C4-2B (cell line): Measurements from ENCODE around the gene MAPKAPK3.

Source experiments
- CTCF ChIP-seq: fragments of 450-650 bp; conservative IDR thresholded peaks from 2 replicates; pipeline ENCODE4 v1.5.1; 2017; ENCODE audit warnings: mild to moderate bottlenecking
- ZFX ChIP-seq: fragments of 450-650 bp; IDR thresholded peaks from 2 replicates; pipeline ENCODE4 v1.6.1; 2017

DNA sequence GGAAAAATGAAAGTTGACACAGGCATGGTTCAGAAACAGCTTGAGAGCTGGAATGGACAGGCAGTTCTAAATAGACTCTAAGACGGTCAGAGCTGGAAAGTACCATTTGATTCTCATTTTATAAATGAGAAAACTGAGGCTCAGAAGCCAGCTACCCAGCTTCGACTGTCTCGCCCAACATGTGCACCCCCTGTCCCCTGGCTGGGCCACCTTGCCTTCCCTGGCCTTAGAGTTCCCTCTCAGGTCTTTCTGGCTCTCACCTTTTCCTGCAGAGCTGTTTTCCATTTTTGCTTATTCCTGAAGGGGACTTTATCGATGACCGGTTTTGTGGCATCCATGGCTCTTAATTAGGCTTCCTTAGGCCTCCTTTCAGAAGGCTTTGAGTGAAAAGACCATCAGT is 40.5 kb downstream of the MAPKAPK3 start:
- TF ChIP-seq CTCF (no peak), ZFX (no peak)
